ENCODE results near the gene MYOT. TPM values are rescaled to one million over a fixed set of nuclear protein-coding genes. Genes with fewer than 3 reads are reported as not detected.

Gene MYOT
- total RNA-seq, result not detected in 2 replicates

GRCh38 chr5:137867664-137868063 is at the start of gene MYOT:
TSS of gene MYOT (plus strand) at chr5:137867860. CDS start at chr5:137870652, 2,792 bp downstream.
- no peak for DNase-seq (ENCODE audit: extremely low read depth, low read depth, low spot score)

- DNase-seq (ENCODE audit: extremely low read depth, low read depth, low spot score), result no peak
Measured at GRCh38 chr5:137819766-137820165, 47.9 kb upstream of the MYOT start.

- no peak for DNase-seq (ENCODE audit: extremely low read depth, low read depth, low spot score)
Measured at GRCh38 chr5:137822158-137822764, 45.4 kb upstream of the MYOT start.

GRCh38 chr5:137822984-137823383 is 44.7 kb upstream of the MYOT start:
- no peak for DNase-seq (ENCODE audit: extremely low read depth, low read depth, low spot score)

GRCh38 chr5:137825165-137825564 is 42.5 kb upstream of the MYOT start:
- no peak for DNase-seq (ENCODE audit: extremely low read depth, low read depth, low spot score)

GRCh38 chr5:137826067-137826466 is 41.6 kb upstream of the MYOT start:
- DNase-seq (ENCODE audit: extremely low read depth, low read depth, low spot score), result no peak

- DNase-seq (ENCODE audit: extremely low read depth, low read depth, low spot score), result no peak
Measured at GRCh38 chr5:137828180-137828579, 39.5 kb upstream of the MYOT start.

GRCh38 chr5:137828664-137829063 is 39.0 kb upstream of the MYOT start:
- no peak for DNase-seq (ENCODE audit: extremely low read depth, low read depth, low spot score)

- no peak for DNase-seq (ENCODE audit: extremely low read depth, low read depth, low spot score)
Measured at GRCh38 chr5:137831105-137831504, 36.6 kb upstream of the MYOT start.

- DNase-seq (ENCODE audit: extremely low read depth, low read depth, low spot score), result no peak
Measured at GRCh38 chr5:137831526-137831925, 36.1 kb upstream of the MYOT start.

- no peak for DNase-seq (ENCODE audit: extremely low read depth, low read depth, low spot score)
Measured at GRCh38 chr5:137832416-137832815, 35.2 kb upstream of the MYOT start.

GRCh38 chr5:137833463-137833862 is 34.2 kb upstream of the MYOT start:
- DNase-seq (ENCODE audit: extremely low read depth, low read depth, low spot score), result no peak

- no peak for DNase-seq (ENCODE audit: extremely low read depth, low read depth, low spot score)
Measured at GRCh38 chr5:137834498-137835049, 33.1 kb upstream of the MYOT start.

- no peak for DNase-seq (ENCODE audit: extremely low read depth, low read depth, low spot score)
Measured at GRCh38 chr5:137836298-137836697, 31.4 kb upstream of the MYOT start.

- no peak for DNase-seq (ENCODE audit: extremely low read depth, low read depth, low spot score)
Measured at GRCh38 chr5:137836997-137837396, 30.7 kb upstream of the MYOT start.

GRCh38 chr5:137837491-137838394 is 29.9 kb upstream of the MYOT start:
- DNase-seq (ENCODE audit: extremely low read depth, low read depth, low spot score), result no peak

GRCh38 chr5:137838976-137839375 is 28.7 kb upstream of the MYOT start:
- no peak for DNase-seq (ENCODE audit: extremely low read depth, low read depth, low spot score)

GRCh38 chr5:137842296-137842695 is 25.4 kb upstream of the MYOT start:
- no peak for DNase-seq (ENCODE audit: extremely low read depth, low read depth, low spot score)

- DNase-seq (ENCODE audit: extremely low read depth, low read depth, low spot score), result no peak
Measured at GRCh38 chr5:137843676-137844299, 23.9 kb upstream of the MYOT start.

GRCh38 chr5:137845472-137845871 is 22.2 kb upstream of the MYOT start:
- DNase-seq (ENCODE audit: extremely low read depth, low read depth, low spot score), result no peak

GRCh38 chr5:137847687-137848086 is 20.0 kb upstream of the MYOT start:
- DNase-seq (ENCODE audit: extremely low read depth, low read depth, low spot score), result no peak
